ENCODE measurements around the gene TERF2IP. TPM values are rescaled to one million over a fixed set of nuclear protein-coding genes. Genes with fewer than 3 reads are reported as not detected.

Gene TERF2IP
- total and polyA plus RNA-seq, 2 experiments from 2014 or later = 12.0 to 18.0 TPM

DNA sequence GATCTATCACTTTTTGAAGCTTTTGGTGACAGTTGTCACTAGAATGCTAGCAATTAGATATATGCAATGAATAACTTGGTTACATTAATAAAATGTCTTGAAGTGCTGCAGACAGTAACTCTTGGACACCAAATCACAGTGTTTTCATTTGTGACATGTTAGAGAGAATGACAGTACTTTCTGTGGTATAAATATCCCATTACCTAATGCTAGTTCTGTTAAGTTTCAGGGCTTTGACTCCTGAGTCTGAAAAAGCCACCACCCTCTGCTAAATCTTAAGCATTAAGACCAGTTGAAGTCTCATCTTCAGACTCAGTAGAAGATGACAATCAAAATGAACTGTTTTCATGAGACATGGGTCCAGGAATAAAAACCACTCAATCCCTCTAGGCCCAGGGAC is 39.8 kb downstream of the TERF2IP start:
- Mint-ChIP-seq H3K36me3 (ENCODE audit: low read depth) (peaks cover 32% of the 10 kb centered on the region), H3K27ac (no peak overlapping the region), H3K4me3 (no peak overlapping the region), H3K27me3 (ENCODE audit: insufficient read depth, low read depth, poor library complexity) (peaks cover 9% of the 10 kb centered on the region), H3K9me3 (peaks cover 82% of the 10 kb centered on the region), H3K4me1 (no peaks in the 10 kb centered on the region)
- Histone ChIP-seq H3F3A (replicated peaks; ENCODE audit: low read depth) (no peaks in the 10 kb centered on the region), H3K27ac (ENCODE audit: low read depth) (no peak overlapping the region), H3K4me1 (ENCODE audit: insufficient read depth) (no peaks in the 10 kb centered on the region), H4K20me1 (replicated peaks; ENCODE audit: insufficient read depth) (no peaks in the 10 kb centered on the region), H3K27me3 (ENCODE audit: insufficient read depth) (no peaks in the 10 kb centered on the region), H3K9me2 (ENCODE audit: insufficient read depth) (0 out of 2 replicates have a peak, but pooled peaks cover 5% of the 10 kb centered on the region), H2AFZ (no peak overlapping the region), H3K4me3 (no peak overlapping the region), H3K79me2 (replicated peaks; ENCODE audit: insufficient read depth) (no peaks in the 10 kb centered on the region), H3K4me2 (no peak overlapping the region), H3K36me3 (ENCODE audit: insufficient read depth) (no peaks in the 10 kb centered on the region)
- no peak for TF ChIP-seq NANOG (IDR thresholded peaks at IDR 0.05; ENCODE audit: borderline replicate concordance)
- no peak for TF ChIP-seq EZH2phosphoT487 (IDR thresholded peaks at IDR 0.05; ENCODE audit: unreplicated experiment)
- TF ChIP-seq ZNF114 (CRISPR knock-in tag; IDR thresholded peaks at IDR 0.05) = no peak
- no peak for TF ChIP-seq EZH2 (IDR thresholded peaks at IDR 0.05; ENCODE audit: low read depth, unreplicated experiment)
- TF ChIP-seq, protein P1, sequence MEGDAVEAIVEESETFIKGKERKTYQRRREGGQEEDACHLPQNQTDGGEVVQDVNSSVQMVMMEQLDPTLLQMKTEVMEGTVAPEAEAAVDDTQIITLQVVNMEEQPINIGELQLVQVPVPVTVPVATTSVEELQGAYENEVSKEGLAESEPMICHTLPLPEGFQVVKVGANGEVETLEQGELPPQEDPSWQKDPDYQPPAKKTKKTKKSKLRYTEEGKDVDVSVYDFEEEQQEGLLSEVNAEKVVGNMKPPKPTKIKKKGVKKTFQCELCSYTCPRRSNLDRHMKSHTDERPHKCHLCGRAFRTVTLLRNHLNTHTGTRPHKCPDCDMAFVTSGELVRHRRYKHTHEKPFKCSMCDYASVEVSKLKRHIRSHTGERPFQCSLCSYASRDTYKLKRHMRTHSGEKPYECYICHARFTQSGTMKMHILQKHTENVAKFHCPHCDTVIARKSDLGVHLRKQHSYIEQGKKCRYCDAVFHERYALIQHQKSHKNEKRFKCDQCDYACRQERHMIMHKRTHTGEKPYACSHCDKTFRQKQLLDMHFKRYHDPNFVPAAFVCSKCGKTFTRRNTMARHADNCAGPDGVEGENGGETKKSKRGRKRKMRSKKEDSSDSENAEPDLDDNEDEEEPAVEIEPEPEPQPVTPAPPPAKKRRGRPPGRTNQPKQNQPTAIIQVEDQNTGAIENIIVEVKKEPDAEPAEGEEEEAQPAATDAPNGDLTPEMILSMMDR (conservative IDR thresholded peaks at IDR 0.05; ENCODE audit: low read depth in 2 of 2) = no peak
- no peak for TF ChIP-seq CREB1 (CRISPR knock-in tag; IDR thresholded peaks at IDR 0.05; ENCODE audit: low read depth)
- TF ChIP-seq REST (IDR thresholded peaks at IDR 0.05; ENCODE audit: unreplicated experiment) = no peak
- TF ChIP-seq ZNF331 (CRISPR knock-in tag; IDR thresholded peaks at IDR 0.05; ENCODE audit: low read depth) = no peak
- TF ChIP-seq JUNB (IDR thresholded peaks at IDR 0.05; ENCODE audit: unreplicated experiment) = no peak
- TF ChIP-seq, protein P2, sequence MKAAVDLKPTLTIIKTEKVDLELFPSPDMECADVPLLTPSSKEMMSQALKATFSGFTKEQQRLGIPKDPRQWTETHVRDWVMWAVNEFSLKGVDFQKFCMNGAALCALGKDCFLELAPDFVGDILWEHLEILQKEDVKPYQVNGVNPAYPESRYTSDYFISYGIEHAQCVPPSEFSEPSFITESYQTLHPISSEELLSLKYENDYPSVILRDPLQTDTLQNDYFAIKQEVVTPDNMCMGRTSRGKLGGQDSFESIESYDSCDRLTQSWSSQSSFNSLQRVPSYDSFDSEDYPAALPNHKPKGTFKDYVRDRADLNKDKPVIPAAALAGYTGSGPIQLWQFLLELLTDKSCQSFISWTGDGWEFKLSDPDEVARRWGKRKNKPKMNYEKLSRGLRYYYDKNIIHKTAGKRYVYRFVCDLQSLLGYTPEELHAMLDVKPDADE (IDR thresholded peaks at IDR 0.05) = no peak
- no peak for DNase-seq (ENCODE audit: low spot score)
- ATAC-seq = no peak
